ENCODE results near the gene RSL24D1.
A peak's percentile ranks its signal among the peaks of the same experiment; 100 is the strongest.

RSL24D1 gene

DNA sequence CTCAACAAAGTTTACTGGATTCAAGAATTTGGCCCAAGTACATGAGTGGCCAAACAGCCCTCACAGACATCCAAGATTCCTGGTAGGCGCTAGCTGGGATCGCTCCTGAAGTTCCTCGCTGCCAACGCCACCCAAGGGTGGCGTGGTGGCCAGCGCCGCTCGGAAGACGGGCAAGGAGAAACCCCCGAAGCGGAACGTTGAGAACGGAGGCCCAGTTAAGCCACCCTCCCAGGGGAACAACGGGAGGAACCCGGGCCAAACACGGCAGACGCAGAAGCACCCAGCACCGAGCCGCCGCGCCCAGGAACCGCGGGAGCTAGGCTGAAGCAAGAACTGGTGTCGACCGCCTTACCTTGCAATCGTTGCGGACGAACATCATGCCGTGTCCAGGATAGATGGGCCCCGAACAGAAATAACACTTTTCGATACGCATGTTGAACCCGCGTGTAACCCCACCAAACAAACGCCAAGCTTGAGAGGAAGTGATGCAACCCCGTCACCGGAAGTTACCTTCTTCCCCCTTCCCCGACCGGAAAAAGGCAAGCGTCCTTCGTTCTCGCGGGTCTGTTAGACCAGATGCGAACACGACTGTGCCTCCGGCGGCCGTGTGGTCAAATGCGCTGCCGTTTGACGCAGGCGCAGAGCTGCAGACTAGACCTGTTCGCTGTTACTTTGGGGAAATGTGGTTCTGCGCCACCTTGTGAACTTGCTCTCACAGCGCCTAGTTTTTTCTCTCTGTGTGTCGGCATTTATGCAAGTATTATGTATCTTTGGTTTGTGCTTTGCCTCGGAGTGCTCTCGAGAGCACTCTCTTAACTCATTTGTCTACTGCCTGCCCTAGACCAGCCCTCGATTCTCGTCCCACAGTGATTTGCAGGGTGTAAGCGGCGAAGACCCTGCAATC is at the start of gene RSL24D1:
TSS of gene RSL24D1 (minus strand) at position 484 of the 904 bp plus-strand sequence. CDS start at position 433, 51 bp downstream.
- peak; percentile 98 for FAIRE-seq

DNA sequence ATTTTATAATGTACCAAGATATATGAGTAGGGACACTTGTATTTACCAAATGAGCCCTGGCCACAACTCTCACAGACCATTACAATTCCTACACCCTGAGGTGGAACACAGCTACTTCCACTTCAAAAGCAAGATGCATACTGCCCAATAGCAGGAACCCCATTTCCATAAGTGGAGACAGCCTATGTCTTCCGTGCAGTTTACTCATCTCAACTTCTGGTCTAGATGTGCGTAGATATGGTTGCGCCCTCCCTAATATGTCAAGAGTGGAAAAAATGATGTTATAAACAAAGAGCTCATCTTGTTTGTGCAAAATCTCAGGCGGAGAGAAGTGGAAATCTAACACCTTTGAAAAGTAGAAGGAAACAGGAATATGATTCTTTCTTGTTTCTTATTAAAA is 48.3 kb upstream of the RSL24D1 start:
- FAIRE-seq: no peak

DNA sequence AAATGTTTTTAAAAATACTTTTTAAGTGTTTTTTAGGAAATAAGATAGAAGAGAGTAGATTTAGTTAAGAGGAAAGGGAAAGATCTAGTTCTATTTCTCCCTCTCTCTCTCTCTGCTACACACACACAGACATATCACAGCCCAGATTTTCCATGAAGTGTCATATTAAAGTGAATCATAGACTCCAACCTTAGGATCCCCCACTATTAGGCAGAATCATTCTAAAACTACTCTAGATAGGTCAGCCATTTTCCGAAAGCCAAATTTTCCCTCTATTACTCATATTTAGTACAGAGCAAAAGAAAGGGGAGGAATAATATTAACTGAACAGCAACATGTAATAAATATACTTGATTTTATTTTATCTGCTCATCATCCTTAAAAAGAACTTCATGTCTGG is 45.1 kb upstream of the RSL24D1 start:
- FAIRE-seq: no peak

- FAIRE-seq: no peak
These were observed 44.4 kb upstream of the RSL24D1 start for GRCh38 chr15:55241186-55241585.

DNA sequence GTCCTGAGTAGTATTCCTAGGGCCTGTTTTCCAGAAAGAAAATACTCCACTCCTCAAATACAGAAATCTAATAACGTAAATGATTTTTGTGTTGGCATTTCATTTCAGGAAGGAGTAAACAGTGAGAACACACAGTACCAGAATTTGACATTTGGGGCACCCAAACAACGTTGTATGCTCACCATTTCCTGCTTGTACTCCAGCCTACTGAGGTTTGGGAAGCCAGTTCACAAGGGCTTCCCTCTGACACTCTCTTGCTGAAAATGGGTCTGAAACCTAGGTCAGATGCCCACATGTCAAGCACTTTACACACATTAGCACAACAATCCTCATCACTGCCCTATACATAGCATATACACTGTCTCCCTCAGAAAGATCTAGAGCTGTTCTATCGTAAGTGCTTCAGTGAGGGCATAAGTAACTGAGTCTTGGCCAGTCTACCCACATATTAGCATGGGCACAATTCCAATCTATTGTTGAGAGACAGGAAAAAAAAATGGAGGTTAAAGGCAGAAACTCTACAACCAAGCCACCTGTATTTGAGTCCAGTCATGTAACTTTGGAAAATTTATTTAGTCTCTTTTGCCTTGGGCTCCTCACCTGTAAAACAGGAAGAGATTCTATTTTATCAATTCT is 43.5 kb upstream of the RSL24D1 start:
- FAIRE-seq: no peak

- no peak for FAIRE-seq
These were observed 42.8 kb upstream of the RSL24D1 start for GRCh38 chr15:55239440-55240124.

DNA sequence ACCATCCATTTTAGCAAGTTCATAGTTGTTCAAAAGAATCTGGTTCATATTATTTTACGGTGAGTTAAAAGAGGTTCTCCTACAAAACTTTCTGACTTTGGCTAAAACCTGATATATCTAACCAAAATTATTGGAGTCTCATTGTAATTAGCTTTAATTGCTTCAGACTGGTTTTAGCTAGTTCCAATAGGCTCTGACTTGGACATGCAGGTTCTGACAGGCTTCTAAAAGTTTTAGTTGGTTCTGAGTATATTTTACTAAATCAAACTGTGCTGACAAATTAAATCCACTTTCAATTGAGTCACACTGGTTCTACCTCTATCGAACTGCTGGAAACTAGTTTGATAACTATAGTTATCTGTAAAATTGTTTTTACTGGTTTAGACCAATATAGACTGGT is 42.1 kb upstream of the RSL24D1 start:
- no peak for FAIRE-seq

DNA sequence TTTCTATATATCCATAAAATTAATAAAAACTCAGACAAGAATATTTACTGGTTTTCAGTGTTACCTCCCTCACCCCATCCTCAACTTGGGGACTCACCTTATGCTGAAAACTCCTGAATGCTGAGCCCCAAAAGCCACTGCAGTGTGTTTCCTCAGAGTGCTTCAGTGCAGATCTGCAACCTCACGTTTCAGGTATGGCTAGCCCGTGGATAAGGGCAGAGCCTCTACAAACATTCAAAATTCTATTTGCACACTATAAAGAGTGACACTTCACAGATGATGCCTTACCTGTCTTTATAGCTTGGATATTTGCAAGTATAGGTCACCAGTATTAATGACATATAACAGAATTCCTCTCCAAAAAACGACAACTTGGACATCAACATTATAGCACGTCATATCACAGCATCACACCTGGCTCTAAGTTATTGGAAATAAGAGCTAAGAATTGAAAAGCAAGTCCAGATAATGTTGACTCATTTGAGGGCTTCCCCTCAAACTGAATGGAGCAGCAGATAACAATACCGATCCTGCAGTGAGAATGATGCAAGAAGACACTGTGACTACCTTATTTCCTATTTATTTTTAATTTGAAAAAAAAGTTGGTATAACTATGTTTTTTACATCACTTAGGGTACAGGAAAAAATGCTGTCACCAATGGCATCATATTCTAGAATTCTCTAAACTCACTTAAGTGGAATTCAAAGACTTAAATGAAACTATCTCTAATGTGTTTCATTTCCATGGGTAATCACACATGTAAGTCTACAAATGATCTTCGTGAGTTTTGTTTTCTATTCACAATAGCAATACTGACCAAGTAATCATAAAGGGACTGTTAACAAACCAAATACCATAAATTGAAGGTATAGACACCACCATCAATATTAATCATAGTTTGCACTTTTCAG is 40.7 kb upstream of the RSL24D1 start:
- no peak for FAIRE-seq

DNA sequence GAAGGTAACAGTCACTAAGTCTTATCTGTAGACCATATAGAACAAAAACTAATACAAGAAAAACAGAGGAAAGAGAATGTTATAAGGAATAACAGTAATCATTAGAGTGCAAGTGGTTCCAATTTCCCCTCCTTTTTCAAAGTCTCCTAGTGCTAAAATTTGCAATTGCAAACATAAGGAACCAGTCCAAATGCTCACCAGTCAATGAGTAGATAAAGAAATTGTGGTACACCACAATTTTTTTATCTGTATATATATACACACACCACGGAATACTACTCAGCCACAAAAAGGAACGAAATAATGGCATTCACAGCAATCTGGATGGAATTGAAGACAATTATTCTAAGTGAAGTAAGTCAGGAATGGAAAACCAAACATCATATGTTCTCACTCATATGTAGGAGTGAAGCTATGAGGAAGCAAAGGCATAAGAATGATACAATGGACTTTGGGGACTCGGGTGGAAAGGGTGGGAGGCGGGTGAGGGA is 38.9 kb upstream of the RSL24D1 start:
- no peak for FAIRE-seq

DNA sequence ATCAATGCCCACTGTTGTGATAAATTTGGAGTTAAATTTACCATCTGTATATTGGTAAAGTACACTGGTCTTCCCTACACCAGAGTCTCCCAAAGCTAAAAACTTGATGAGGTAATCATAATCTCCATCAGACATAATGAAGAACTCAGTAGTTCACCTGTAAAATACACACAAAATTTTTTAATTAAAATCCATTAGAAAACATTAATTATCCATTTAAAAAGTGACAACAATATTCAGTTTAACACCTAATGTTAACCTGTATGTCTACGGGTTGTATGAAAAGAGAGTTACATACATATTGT is 38.0 kb upstream of the RSL24D1 start:
- FAIRE-seq: no peak

DNA sequence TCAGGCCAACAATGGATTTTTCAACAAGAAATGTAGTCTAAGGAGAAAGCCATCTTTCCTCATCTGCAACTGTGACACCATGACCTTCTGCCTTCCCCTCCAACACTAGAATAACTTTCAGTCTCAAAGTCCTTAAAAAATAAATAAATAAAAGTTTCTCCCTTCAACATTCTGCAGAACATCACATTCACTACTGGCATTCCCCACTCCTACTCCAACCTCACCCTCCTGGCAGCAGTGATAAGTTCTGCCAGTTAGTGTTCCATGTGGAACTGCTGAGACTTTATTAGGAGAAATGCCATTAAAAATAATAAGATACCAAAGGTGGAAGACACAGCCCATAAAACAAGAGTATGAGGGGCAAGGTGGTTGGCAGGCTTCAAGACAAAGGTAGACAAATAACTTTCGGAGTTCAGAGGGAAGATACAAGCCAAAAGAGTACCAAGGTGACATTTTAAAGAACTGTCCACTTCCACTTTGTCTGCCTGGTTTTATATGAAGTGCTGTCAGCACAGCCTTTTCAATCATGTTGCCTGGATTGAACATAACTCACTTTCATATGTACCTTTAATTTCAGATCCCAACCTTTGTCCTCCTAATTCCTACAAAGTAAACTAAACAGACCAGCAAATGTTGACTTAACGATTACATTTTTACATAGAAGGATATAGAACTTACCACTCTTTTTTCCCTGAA is 37.5 kb upstream of the RSL24D1 start:
- FAIRE-seq: no peak

DNA sequence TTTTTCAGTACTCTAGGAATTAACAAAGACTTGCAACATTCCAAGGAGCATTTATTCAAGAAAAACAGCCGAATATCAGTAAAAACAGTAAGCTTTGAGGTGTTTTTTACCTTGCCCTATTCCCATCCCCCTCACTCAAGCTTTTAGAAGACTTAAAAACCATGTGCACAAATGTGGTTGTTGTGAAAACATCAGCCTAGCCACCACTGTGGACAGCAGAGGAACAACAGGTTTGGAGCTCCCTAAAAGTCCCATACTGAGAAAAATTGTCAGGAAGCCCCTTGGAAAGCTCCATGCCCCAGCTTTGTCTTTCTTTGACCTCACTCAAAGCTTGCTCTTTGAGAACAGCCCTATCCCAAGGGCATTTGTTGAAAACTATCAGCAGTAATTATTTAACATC is 34.7 kb upstream of the RSL24D1 start:
- FAIRE-seq: no peak

- FAIRE-seq: no peak
These were observed 34.2 kb upstream of the RSL24D1 start for GRCh38 chr15:55230953-55231352.

GRCh38 chr15:55230051-55230670 is 33.4 kb upstream of the RSL24D1 start:
- no peak for FAIRE-seq

- FAIRE-seq: no peak
These were observed 29.4 kb upstream of the RSL24D1 start for GRCh38 chr15:55226127-55226526.

- no peak for FAIRE-seq
These were observed 28.2 kb upstream of the RSL24D1 start for GRCh38 chr15:55224892-55225291.

DNA sequence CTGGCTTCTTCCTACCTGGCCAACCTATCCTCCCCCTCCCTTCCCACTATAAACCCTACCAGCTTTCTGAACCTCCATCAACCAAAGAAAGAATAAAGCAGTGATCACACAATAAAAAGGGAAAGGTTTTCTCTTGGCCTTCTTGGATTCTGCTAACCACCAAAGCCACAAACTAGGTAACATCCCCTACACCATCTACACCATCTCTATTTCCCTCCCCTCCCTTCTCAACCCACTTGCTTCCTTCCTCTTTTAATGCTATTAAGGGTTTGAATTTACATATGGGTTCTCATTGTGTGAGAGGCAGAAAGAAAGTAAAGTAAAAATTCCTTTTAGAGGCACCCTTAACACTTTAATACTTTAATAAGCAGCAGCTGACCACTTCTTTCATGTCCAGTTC is 25.8 kb upstream of the RSL24D1 start:
- FAIRE-seq: no peak

- FAIRE-seq: no peak
These were observed 24.6 kb upstream of the RSL24D1 start for GRCh38 chr15:55221090-55222011.

GRCh38 chr15:55220606-55221005 is 23.9 kb upstream of the RSL24D1 start:
- FAIRE-seq: no peak

DNA sequence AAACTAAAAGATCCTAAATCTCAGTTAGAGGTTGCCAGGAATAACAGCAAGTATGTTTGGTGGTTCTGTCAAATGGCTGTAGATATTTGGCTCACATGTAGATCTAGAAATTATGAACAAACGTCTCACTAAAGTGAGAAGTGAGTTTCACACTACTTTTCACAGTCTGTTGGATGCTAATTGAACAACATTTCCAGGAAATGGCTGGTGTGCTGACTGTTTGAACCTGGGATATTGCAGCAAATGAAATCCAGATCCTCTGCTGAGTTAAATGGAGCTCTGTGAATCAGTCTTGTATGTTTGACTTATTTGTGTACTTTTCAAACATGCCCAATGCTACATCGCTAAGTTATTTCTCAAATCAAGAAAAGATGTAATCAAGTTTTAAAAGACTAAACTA is 21.3 kb upstream of the RSL24D1 start:
- FAIRE-seq: no peak
